Left cardiac atrium (tissue), 4 donors: Measurements from ENCODE around the gene CCDC124. TPM values are rescaled to one million over a fixed set of nuclear protein-coding genes. Genes with fewer than 3 reads are reported as not detected.
"Not testable (repeated sequence)": the region's sequence is repeated elsewhere in the genome, so short reads cannot be mapped to it uniquely, and the experiment has no call there.

Experiments used
- ATAC-seq, 2 donors: fragments of 200-7000 bp; cut with Tn5 transposase; one replicate each; pipeline ENCODE4 v1.9.1; 2020; ENCODE audit warnings: mild to moderate bottlenecking in 2 of 2, moderate library complexity in 2 of 2
- DNase-seq: peaks from one replicate; pipeline ENCODE4 v3.0.0-alpha.2; 2020
- intact Hi-C, 2 donors: fragments of 100-400 bp; cut with DNase I; formaldehyde crosslinking; loops; one replicate each; pipeline versions ENCODE4 v1.14.1 to v1.15.1; 2022 to 2023
- total RNA-seq, 2 donors: library from RNA; stranded (reverse); fragmentation: NEBNext Ultra II Directional; extraction: Animal tissue kit (Norgen Biotek cat#: 25700); gene quantifications; one replicate each; pipeline ENCODE4 v1.2.1, GENCODE V29; 2021
- donor health status: DM: no; HTN: yes; CAD: no.
- donor health status: DM: no; HTN: yes; CAD: no; lungs with severe emphysema.
- donor health status: DM: yes; HTN: yes; CAD: no.
- donor health status: Dilated cardiomyopathy.

The CCDC124 gene
- total RNA-seq, 2 donors from 2014 or later, result 74.5 to 86.8 TPM

DNA sequence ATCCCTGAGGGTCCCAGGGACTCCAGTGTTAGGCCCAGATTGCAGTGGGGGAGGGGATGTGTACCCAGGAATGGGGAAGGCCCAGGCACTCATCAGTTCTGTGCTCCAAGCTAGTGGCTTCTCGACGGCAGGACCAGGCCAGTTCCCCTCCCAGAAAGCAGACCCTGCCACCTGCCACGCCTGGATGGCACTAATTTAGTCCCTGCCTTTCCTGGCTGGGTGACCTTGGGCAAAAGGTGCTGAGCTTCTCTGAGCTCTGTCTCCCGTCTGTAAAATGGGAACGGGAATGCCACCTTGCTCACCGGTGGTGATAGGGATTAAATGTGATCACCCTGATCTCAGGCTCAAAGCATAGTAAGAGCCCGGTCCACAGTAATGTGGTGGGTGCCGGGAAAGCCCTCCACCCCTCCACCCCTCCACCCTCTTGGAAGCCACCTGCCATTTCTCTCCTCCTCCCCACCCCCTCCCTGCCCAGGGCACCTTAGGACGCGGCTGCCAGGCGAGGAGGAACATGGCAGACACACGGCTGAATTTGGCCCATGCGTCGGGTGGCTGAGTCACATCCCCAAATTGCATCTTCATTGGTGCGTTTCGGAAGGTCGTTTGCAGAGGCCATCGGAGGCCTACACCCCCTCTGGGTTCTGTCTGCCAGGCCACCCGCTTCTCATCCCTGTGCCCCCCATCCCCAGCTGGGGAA, 36.4 kb downstream of the CCDC124 start:
- DNase-seq (no peak), ATAC-seq (no peak)
- intact Hi-C loops, result no loop called here

- ATAC-seq, result no peak
- no peak for DNase-seq
- intact Hi-C loops, result no loop called here
Observed at GRCh38 chr19:17972230-17972629, 39.4 kb downstream of the CCDC124 start.

DNA sequence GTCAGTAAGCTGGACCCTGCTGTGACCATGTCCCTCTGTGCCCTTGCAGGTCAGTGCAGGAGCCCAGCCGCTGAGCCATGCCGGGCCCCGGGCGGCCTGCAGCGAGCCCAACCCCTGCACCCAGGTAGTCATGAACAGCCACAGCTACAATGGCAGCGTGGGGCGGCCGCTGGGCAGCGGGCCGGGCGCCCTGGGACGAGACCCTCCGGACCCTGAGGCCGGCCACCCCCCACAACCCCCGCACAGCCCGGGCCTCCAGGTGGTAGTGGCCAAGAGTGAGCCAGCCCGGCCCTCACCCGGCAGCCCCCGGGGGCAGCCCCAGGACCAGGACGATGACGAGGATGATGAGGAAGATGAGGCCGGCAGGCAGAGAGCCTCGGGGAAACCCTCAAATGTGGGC, 40.9 kb downstream of the CCDC124 start:
- ATAC-seq (no peak), DNase-seq (no peak)
- intact Hi-C loops, result no loop called here

DNA sequence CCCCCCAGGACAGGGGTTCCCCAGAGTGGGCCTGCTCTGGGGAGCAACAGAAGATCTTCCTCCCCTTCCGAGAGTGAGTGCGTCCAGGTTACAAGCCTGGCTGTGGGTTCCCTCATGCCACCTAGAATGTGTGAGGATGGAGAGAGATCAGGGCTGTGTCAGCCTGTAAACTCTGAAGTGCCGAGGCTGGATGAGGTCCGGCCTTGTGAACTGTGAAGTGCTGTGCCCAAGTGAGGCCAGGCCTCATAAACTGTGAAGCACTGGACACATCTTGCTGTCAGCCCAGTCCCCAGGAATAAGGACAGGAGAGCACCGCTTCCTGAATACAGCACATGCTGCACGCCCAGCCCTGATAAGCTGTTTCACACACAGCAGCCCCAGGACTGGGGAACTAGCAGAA, 41.7 kb downstream of the CCDC124 start:
- DNase-seq (no peak), ATAC-seq (no peak)
- intact Hi-C loops, result no loop called here

GRCh38 chr19:17975032-17975431, 42.2 kb downstream of the CCDC124 start:
- ATAC-seq, result no peak
- intact Hi-C loops, result no loop called here
- DNase-seq, result no peak

DNA sequence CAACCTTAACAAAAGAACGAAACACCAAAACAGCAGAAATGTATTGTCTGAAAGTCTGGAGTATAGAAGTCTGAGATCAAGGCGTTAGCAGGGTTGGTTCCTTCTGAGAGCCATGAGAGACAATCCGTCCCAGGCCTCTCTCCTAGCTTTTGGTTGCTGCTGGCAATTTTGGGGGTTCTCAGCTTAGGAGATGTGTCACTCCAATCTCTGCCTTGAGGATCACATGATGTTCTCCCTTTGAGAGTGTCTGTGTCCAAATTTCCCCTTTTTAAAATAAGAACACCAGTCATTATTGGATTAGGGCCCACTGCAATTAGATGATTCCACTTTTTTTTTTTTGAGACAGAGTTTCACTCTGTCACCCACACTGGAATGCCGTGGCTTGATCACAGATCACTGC, 44.2 kb downstream of the CCDC124 start:
- no peak for DNase-seq
- ATAC-seq, result no peak
- intact Hi-C loops, result no loop called here

DNA sequence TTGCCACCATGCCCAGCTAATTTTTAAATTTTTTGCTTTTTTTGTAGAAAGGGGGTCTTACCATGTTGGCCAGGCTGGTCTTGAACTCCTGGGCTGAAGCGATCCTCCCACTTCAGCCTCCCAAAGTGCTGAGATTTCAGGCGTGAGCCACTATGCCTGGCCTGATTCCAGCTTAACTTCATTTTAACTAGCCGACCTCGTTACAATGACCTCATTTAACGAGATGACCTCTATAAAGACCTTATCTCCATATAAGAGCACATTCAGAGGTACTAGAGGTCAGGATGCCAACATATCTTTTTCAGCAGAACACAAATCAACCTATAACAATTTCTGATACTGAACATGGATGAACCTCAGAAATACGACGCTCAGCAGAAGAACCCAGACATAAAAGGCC, 44.7 kb downstream of the CCDC124 start:
- ATAC-seq, result no peak
- DNase-seq, result no peak
- intact Hi-C loops, result no loop called here

DNA sequence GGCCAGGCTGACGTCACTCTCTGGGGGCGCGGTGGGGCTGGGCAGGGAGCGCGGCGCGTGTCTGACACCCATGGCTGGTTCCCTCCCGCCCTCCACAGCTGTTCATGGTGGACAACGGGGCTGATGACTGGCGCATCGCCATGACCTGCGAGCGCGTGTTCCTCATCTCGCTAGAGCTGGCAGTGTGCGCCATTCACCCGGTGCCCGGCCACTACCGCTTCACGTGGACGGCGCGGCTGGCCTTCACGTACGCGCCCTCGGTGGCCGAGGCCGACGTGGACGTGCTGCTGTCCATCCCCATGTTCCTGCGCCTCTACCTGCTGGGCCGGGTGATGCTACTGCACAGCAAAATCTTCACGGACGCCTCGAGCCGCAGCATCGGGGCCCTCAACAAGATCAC, 48.8 kb downstream of the CCDC124 start:
- DNase-seq, result no peak
- intact Hi-C loops, result no loop called here
- no peak for ATAC-seq

- no peak for DNase-seq
- intact Hi-C loops, result no loop called here
- no peak for ATAC-seq
Observed at GRCh38 chr19:17982430-17982829, 49.6 kb downstream of the CCDC124 start.

- intact Hi-C loops, result loop anchor here in 1 of 2 donors (5.0 kb wide), 1 partner anchor 63 kb away; no protein-coding TSS in a partner anchor
- DNase-seq, result no peak
- no peak for ATAC-seq
Observed at GRCh38 chr19:17985037-17985818, 52.4 kb downstream of the CCDC124 start.

GRCh38 chr19:17986569-17986968, 53.8 kb downstream of the CCDC124 start:
- intact Hi-C loops, result loop anchor here in 1 of 2 donors (5.0 kb wide), 1 partner anchor 64 kb away; no protein-coding TSS in a partner anchor
- not testable (repeated sequence) for DNase-seq, ATAC-seq

- DNase-seq, result no peak
- intact Hi-C loops, result loop anchor here in 1 of 2 donors (5.0 kb wide), 1 partner anchor 66 kb away; no protein-coding TSS in a partner anchor
- no peak for ATAC-seq
Observed at GRCh38 chr19:17988161-17988560, 55.3 kb downstream of the CCDC124 start.

DNA sequence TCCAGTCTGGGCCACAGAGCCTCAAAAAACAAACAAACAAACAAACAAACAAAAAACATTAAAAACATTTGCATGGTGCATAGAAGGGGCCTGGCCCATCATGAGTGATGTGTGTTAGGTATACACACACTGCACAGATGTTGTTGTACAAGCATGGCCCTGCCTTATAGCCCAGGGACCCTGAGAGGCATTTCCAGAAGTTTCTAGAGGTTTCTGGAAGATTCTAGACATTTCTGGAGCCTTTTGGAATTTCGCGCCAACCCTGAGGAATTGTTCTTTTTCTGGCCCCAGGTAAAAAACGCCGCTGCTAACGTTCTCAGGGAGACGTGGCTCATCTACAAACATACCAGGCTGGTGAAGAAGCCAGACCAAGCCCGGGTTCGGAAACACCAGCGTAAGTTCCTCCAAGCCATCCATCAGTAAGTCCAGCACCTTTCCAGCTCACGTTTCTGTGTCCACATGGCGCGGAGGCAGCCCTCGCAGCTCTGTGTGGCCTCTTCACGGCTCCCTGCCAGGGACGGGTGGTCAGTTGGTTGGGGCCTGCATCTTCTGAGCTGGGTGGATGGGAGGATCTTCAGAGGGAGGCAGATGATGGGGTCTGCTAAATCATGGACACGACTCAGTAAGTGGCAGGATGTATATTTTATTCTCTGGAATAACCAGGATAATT, 56.7 kb downstream of the CCDC124 start:
- no peak for ATAC-seq
- no peak for DNase-seq
- intact Hi-C loops, result loop anchor here in 1 of 2 donors (5.0 kb wide), 1 partner anchor 67 kb away; no protein-coding TSS in a partner anchor

GRCh38 chr19:17993076-17993813, 60.4 kb downstream of the CCDC124 start:
- intact Hi-C loops, result no loop called here
- ATAC-seq, result no peak
- no peak for DNase-seq

Other genes starting within 250 kb of the CCDC124 start
- gene UNC13A, start 244.7 kb upstream of the CCDC124 start, total RNA-seq, result under 1 TPM; 0.03 to 0.16 TPM
- 10 to 100 TPM; 33.6 to 40.8 TPM for gene MAP1S, start 213.5 kb upstream of the CCDC124 start, total RNA-seq
- gene FCHO1, start 181.5 kb upstream of the CCDC124 start, total RNA-seq, result 1 to 10 TPM; 1.5 to 1.8 TPM
- gene B3GNT3, start 137.9 kb upstream of the CCDC124 start, total RNA-seq, result under 1 TPM in 1 of 2 donors, not detected in 1; 0.18 TPM
- gene INSL3, start 111.5 kb upstream of the CCDC124 start, total RNA-seq, result not detected
- 1 to 10 TPM; 4.2 to 7.0 TPM for gene JAK3, start 85.0 kb upstream of the CCDC124 start, total RNA-seq
- 1,000 to 10,000 TPM; 1,009 to 1,051 TPM for gene RPL18A, start 73.1 kb upstream of the CCDC124 start, total RNA-seq
- gene SLC5A5, start 61.1 kb upstream of the CCDC124 start, total RNA-seq, result not detected
- 1 to 10 TPM; 1.7 to 1.8 TPM for gene KCNN1, start 34.1 kb downstream of the CCDC124 start, total RNA-seq
- gene ARRDC2, start 75.2 kb downstream of the CCDC124 start, total RNA-seq, result 10 to 100 TPM; 14.8 to 21.6 TPM
- 1 to 10 TPM; 1.2 to 1.6 TPM for gene IL12RB1, start 153.9 kb downstream of the CCDC124 start, total RNA-seq
- gene MAST3, start 164.8 kb downstream of the CCDC124 start, total RNA-seq, result 1 to 10 TPM; 5.5 to 7.9 TPM
- 10 to 100 TPM; 22.1 to 24.5 TPM for gene PIK3R2, start 220.1 kb downstream of the CCDC124 start, total RNA-seq
- 10 to 100 TPM; 43.7 to 68.9 TPM for gene IFI30, start 240.8 kb downstream of the CCDC124 start, total RNA-seq